GM21717 (cell line): ENCODE measurements around the gene MAPK11.

Experiments
- ATAC-seq: cut with Tn5 transposase; IDR thresholded peaks from one replicate; pipeline ENCODE4 v1.9.1; 2021; ENCODE audit warnings: mild to moderate bottlenecking, moderate library complexity; ENCODE audit not compliant: unreplicated experiment

Gene MAPK11

GRCh38 chr22:50308597-50308935, 38.4 kb upstream of the MAPK11 start:
- no peak for ATAC-seq

- no peak for ATAC-seq
Measured at GRCh38 chr22:50307890-50308596, 37.9 kb upstream of the MAPK11 start.

- ATAC-seq: no peak
Measured at GRCh38 chr22:50306753-50307749, 36.9 kb upstream of the MAPK11 start, which contains the start of gene PLXNB2. PLXNB2 (minus strand) TSS chr22:50307646; CDS start chr22:50290584, 17,062 bp downstream.

- ATAC-seq: no peak
Measured at GRCh38 chr22:50305923-50306566, 35.9 kb upstream of the MAPK11 start.

- ATAC-seq: no peak
Measured at GRCh38 chr22:50305393-50305922, 35.3 kb upstream of the MAPK11 start.

- ATAC-seq: no peak
Measured at GRCh38 chr22:50304528-50305392, 34.6 kb upstream of the MAPK11 start.

- ATAC-seq: no peak
Measured at GRCh38 chr22:50303848-50304527, 33.8 kb upstream of the MAPK11 start.

GRCh38 chr22:50303515-50303847, 33.3 kb upstream of the MAPK11 start:
- ATAC-seq: no peak

GRCh38 chr22:50302564-50302963, 32.4 kb upstream of the MAPK11 start:
- no peak for ATAC-seq

- ATAC-seq: no peak
Measured at GRCh38 chr22:50302041-50302541, 31.9 kb upstream of the MAPK11 start.

- no peak for ATAC-seq
Measured at GRCh38 chr22:50301581-50301991, 31.4 kb upstream of the MAPK11 start.

GRCh38 chr22:50300620-50301257, 30.6 kb upstream of the MAPK11 start:
- no peak for ATAC-seq

- no peak for ATAC-seq
Measured at GRCh38 chr22:50299785-50300619, 29.8 kb upstream of the MAPK11 start.

- no peak for ATAC-seq
Measured at GRCh38 chr22:50298937-50299784, 29.0 kb upstream of the MAPK11 start.

- ATAC-seq: no peak
Measured at GRCh38 chr22:50298266-50298637, 28.1 kb upstream of the MAPK11 start.

GRCh38 chr22:50297510-50298265, 27.5 kb upstream of the MAPK11 start:
- ATAC-seq: no peak
